Neural progenitor cell (in vitro differentiated cells): Measurements from ENCODE around the gene BTBD16. TPM values are rescaled to one million over a fixed set of nuclear protein-coding genes. Genes with fewer than 3 reads are reported as not detected.

Source experiments
- DNase-seq: peaks from one replicate; pipeline ENCODE4 v3.0.0-alpha.2; 2016; ENCODE audit warnings: low spot score
- H2AFZ ChIP-seq: fragments of 200-600 bp; sonication (generic); replicated peaks from 2 replicates; pipeline ENCODE4 v1.6.1; 2016; ENCODE audit warnings: antibody characterized with exemption
- H3F3A ChIP-seq: fragments of 200-600 bp; sonication (generic); 2 replicates; pipeline ENCODE4 v1.6.1; 2016; ENCODE audit warnings: antibody characterized with exemption, low read depth
- H3K27ac ChIP-seq: fragments of 200-600 bp; sonication (generic); 2 replicates; pipeline ENCODE4 v1.5.1; 2016; ENCODE audit warnings: mild to moderate bottlenecking
- H3K27me3 ChIP-seq: fragments of 200-600 bp; sonication (generic); 2 replicates; pipeline ENCODE4 v1.6.1; 2016; ENCODE audit warnings: mild to moderate bottlenecking, moderate library complexity
- H3K36me3 ChIP-seq: fragments of 200-600 bp; sonication (generic); 2 replicates; pipeline ENCODE4 v1.5.1; 2016
- H3K4me1 ChIP-seq: fragments of 200-600 bp; sonication (generic); 2 replicates; pipeline ENCODE4 v1.6.1; 2016; ENCODE audit warnings: mixed run types
- H3K4me2 ChIP-seq: fragments of 200-600 bp; sonication (generic); 2 replicates; pipeline ENCODE4 v1.6.1; 2016
- H3K4me3 ChIP-seq: fragments of 200-600 bp; sonication (generic); 2 replicates; pipeline ENCODE4 v1.5.1; 2016
- H3K79me2 ChIP-seq: fragments of 200-600 bp; sonication (generic); 2 replicates; pipeline ENCODE4 v1.6.1; 2016; ENCODE audit warnings: low read depth
- H3K9ac ChIP-seq: fragments of 200-600 bp; sonication (generic); 2 replicates; pipeline ENCODE4 v1.6.1; 2016
- H3K9me3 ChIP-seq: fragments of 200-600 bp; sonication (generic); 2 replicates; pipeline ENCODE4 v1.5.1; 2016; ENCODE audit warnings: low read depth
- H4K20me1 ChIP-seq: fragments of 200-600 bp; sonication (generic); 2 replicates; pipeline ENCODE4 v1.6.1; 2016; ENCODE audit warnings: low read depth
- H3K27ac Mint-ChIP-seq: 3 replicates; pipeline ENCODE4 v1.8.0; 2021; ENCODE audit warnings: mixed read lengths
- H3K27me3 Mint-ChIP-seq: 2 replicates; pipeline ENCODE4 v1.8.0; 2022; ENCODE audit warnings: low read depth, mild to moderate bottlenecking, inconsistent platforms, moderate library complexity, mixed read lengths; ENCODE audit not compliant: insufficient read depth
- H3K36me3 Mint-ChIP-seq: 3 replicates; pipeline ENCODE4 v1.8.0; 2021; ENCODE audit warnings: mixed read lengths
- H3K4me1 Mint-ChIP-seq: 3 replicates; pipeline ENCODE4 v1.8.0; 2021; ENCODE audit warnings: mixed read lengths
- H3K4me3 Mint-ChIP-seq: 3 replicates; pipeline ENCODE4 v1.8.0; 2021; ENCODE audit warnings: mild to moderate bottlenecking, moderate library complexity, mixed read lengths
- H3K9me3 Mint-ChIP-seq: 3 replicates; pipeline ENCODE4 v1.8.0; 2020; ENCODE audit warnings: mixed read lengths
- EZH2 ChIP-seq: fragments of 200-600 bp; sonication (generic); IDR thresholded peaks from 2 replicates; pipeline ENCODE4 v1.6.1; 2017; ENCODE audit warnings: antibody characterized with exemption, mild to moderate bottlenecking, moderate library complexity
- EZH2phosphoT487 ChIP-seq: fragments of 200-600 bp; sonication (generic); IDR thresholded peaks from 2 replicates; pipeline ENCODE4 v1.6.1; 2017; ENCODE audit warnings: antibody characterized with exemption
- total RNA-seq: library from RNA; depleted of rRNA; stranded (reverse); fragments of >200 nt; gene quantifications from 2 replicates; pipeline ENCODE4 v1.2.3, GENCODE V29; 2015; ENCODE audit warnings: low replicate concordance
- TF ChIP-seq, protein P1 (sequence below): fragments of 200-600 bp; sonication (generic); IDR thresholded peaks from 2 replicates; pipeline ENCODE4 v1.5.1; 2017; ENCODE audit warnings: antibody characterized with exemption, mild to moderate bottlenecking

Gene BTBD16
- total RNA-seq, 1 donor from 2014 or later, result not detected

DNA sequence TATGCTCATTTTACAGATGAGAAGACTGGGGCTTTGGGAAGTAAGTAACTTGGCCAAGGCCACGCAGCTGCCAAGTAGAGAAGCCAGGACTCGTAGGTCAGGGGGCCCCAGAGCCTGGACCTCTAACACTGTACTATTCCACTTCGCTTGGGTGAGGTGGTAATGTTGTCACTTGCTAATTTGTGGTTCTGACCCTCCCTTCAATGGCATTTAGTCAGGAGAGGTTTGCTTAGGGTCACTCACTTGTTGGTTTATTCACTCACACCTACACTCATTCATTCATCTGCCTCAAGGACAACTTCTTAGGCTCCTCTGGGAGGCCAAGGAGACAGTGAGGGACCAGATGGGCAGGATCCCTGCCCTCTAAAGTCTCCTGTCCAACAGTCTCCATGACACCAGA lies 21.3 kb downstream of the BTBD16 start:
- Mint-ChIP-seq H3K27me3 (peaks cover 4% of the 10 kb centered on the region), H3K27ac (no peak overlapping the region), H3K4me1 (peaks cover 6% of the 10 kb centered on the region), H3K4me3 (no peak overlapping the region), H3K9me3 (no peaks in the 10 kb centered on the region), H3K36me3 (no peaks in the 10 kb centered on the region)
- no peaks in the 10 kb centered on the region for H4K20me1 ChIP-seq
- H3K79me2 ChIP-seq, result no peaks in the 10 kb centered on the region
- no peak overlapping the region for H3K4me2 ChIP-seq
- no peak for DNase-seq
- H3K27ac ChIP-seq, result no peak overlapping the region
- H3K4me1 ChIP-seq, result peaks cover 4% of the 10 kb centered on the region
- no peak overlapping the region for H2AFZ ChIP-seq
- H3K9me3 ChIP-seq, result no peaks in the 10 kb centered on the region
- no peak overlapping the region for H3K4me3 ChIP-seq
- H3K9ac ChIP-seq, result no peak overlapping the region
- TF ChIP-seq EZH2phosphoT487 (no peak), EZH2 (no peak)
- TF ChIP-seq, protein P1, sequence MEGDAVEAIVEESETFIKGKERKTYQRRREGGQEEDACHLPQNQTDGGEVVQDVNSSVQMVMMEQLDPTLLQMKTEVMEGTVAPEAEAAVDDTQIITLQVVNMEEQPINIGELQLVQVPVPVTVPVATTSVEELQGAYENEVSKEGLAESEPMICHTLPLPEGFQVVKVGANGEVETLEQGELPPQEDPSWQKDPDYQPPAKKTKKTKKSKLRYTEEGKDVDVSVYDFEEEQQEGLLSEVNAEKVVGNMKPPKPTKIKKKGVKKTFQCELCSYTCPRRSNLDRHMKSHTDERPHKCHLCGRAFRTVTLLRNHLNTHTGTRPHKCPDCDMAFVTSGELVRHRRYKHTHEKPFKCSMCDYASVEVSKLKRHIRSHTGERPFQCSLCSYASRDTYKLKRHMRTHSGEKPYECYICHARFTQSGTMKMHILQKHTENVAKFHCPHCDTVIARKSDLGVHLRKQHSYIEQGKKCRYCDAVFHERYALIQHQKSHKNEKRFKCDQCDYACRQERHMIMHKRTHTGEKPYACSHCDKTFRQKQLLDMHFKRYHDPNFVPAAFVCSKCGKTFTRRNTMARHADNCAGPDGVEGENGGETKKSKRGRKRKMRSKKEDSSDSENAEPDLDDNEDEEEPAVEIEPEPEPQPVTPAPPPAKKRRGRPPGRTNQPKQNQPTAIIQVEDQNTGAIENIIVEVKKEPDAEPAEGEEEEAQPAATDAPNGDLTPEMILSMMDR, result no peak
- no peaks in the 10 kb centered on the region for H3K36me3 ChIP-seq
- H3F3A ChIP-seq, result no peaks in the 10 kb centered on the region
- no peaks in the 10 kb centered on the region for H3K27me3 ChIP-seq

DNA sequence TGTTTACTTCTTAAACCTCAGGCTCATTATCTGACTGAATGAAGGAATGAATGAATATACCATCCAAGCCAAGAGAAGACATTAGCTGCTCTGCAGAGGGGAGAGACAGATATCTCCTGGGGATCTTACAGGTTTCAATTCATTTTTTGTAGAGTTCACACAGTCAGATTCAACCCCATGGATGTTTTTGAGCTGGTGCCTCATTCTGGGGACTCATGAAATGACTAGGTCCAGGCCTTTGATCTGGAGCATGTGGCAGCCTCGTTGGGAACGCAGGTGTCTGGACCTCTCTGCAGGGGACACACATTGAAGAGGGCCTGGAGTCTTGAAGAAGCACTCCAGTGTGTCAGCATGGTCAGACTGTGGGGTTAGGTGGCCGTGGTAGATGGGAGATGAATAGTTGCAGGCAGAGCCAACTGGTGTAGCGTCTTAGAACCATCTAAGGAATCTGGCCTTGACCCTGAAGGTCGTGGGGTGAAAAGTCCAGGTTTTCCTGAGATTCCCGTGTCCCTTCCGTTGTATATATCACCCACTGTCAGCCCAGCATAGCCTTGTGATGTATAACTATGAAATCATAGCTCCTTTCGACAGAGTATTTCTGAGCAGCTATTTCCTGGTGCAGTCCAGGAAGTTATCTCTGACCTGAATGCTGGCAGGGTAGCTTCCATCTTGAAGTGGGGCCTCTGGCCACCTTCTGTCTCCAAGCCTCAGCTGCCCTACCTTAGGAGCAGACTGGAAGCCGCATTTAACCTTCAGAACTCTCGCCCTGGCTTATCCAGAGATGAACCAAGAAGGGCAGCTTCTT lies 22.3 kb downstream of the BTBD16 start:
- H3K9me3 Mint-ChIP-seq, result no peaks in the 10 kb centered on the region

GRCh38 chr10:122293961-122294380 lies 22.9 kb downstream of the BTBD16 start:
- no peak overlapping the region for H2AFZ ChIP-seq
- Mint-ChIP-seq H3K4me3 (no peak overlapping the region), H3K27ac (no peak overlapping the region), H3K4me1 (peaks cover 3% of the 10 kb centered on the region), H3K36me3 (no peaks in the 10 kb centered on the region), H3K9me3 (no peaks in the 10 kb centered on the region), H3K27me3 (peaks cover 4% of the 10 kb centered on the region)
- H3K9ac ChIP-seq, result no peak overlapping the region
- no peaks in the 10 kb centered on the region for H3K79me2 ChIP-seq
- H3K9me3 ChIP-seq, result no peaks in the 10 kb centered on the region
- no peaks in the 10 kb centered on the region for H4K20me1 ChIP-seq
- H3K27me3 ChIP-seq, result no peaks in the 10 kb centered on the region
- H3K36me3 ChIP-seq, result no peaks in the 10 kb centered on the region
- peaks cover 3% of the 10 kb centered on the region for H3K4me1 ChIP-seq
- DNase-seq, result no peak
- no peak overlapping the region for H3K4me3 ChIP-seq
- H3F3A ChIP-seq, result no peaks in the 10 kb centered on the region
- TF ChIP-seq EZH2 (no peak), EZH2phosphoT487 (no peak)
- TF ChIP-seq, protein P1, result no peak
- no peak overlapping the region for H3K4me2 ChIP-seq
- no peak overlapping the region for H3K27ac ChIP-seq

More for the DNA sequence above, 22.3 kb downstream of the BTBD16 start:
- Histone ChIP-seq H4K20me1 (no peaks in the 10 kb centered on the region), H3K79me2 (no peaks in the 10 kb centered on the region), H3K4me2 (no peak overlapping the region), H3K4me1 (peaks cover 3% of the 10 kb centered on the region), H3K9me3 (no peaks in the 10 kb centered on the region), H3K27ac (no peak overlapping the region), H3K4me3 (no peak overlapping the region), H3K36me3 (no peaks in the 10 kb centered on the region), H3K9ac (no peak overlapping the region), H2AFZ (no peak overlapping the region), H3F3A (no peaks in the 10 kb centered on the region), H3K27me3 (no peaks in the 10 kb centered on the region)
- no peak for DNase-seq
- no peak overlapping the region for H3K27ac Mint-ChIP-seq
- no peaks in the 10 kb centered on the region for H3K36me3 Mint-ChIP-seq
- peaks cover 4% of the 10 kb centered on the region for H3K27me3 Mint-ChIP-seq
- peaks cover 2% of the 10 kb centered on the region for H3K4me1 Mint-ChIP-seq
- TF ChIP-seq EZH2phosphoT487 (no peak), EZH2 (no peak)
- TF ChIP-seq, protein P1, result no peak
- no peak overlapping the region for H3K4me3 Mint-ChIP-seq
